HG02970 (cell line): ENCODE data around the gene MC4R.
"Not testable (repeated sequence)": the region's sequence is repeated elsewhere in the genome, so short reads cannot be mapped to it uniquely, and the experiment has no call there.

ENCODE experiments used
- ATAC-seq: cut with Tn5 transposase; IDR thresholded peaks from one replicate; pipeline ENCODE4 v1.9.1; 2021; ENCODE audit warnings: mild to moderate bottlenecking, moderate library complexity, moderate number of reproducible peaks; ENCODE audit not compliant: unreplicated experiment, low FRiP score

MC4R gene

DNA sequence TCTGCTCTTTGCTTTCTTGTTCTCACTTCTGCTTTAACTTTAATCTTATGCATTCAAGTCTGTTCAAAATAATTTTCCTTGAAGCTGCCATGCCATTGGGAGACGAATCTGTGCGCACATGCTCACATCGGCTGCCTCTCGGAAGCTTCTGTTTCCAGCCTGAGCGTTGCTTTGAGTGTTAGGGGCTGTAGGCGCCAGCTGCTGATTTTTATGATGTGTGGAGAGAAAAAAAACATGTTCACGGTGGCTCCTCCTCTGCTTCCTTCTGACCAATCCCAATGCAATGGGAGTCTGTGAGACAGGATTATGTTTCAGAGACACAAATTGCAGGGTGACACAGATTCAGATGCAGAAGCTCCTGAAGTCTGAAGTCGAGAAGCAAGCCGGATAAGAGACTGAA lies at the start of gene MC4R:
TSS of gene MC4R (minus strand) at position 180 of the 400 bp plus-strand sequence. CDS start 426 bp downstream, outside the sequence.
- no peak for ATAC-seq

- not testable (repeated sequence) for ATAC-seq
Observed at GRCh38 chr18:60422306-60422705, 49.7 kb upstream of the MC4R start.

DNA sequence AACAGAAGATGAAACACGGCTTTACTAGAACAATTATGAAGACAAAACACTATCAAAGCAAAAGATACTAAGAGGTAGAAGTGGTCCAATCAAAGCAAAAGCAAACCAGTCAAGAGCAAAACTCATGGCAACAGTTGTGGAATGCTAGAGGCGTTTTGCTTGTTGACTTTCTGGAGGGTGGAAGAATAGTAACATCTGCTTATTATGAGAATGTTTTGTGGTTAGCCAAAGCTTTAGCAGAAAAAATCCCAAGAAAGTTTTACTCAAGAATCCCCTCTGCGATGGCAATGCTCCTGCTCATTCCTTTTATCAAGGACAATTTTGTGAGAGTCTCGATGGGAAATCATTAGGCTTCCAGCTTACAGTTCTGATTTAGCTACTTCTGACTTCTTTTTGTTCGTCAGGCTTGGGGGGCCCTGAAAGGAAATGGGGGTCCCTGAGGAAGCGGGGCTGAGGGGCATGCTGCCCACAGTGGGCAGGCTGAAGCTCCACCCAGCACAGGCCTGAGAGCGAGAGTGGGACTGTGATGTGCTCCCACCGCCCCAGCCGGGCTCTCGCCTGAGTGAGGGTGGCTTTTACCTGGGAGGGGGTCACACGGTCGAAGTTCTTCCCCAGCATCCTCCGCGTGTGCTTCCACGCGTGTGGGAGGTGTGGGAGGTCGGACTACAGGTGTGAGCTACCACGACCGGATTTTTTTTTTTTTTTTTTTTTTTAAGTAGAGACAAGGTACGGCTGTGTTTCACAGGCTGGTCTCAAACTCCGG lies 49.0 kb upstream of the MC4R start:
- no peak for ATAC-seq

GRCh38 chr18:60417946-60418345 lies 45.4 kb upstream of the MC4R start:
- ATAC-seq: no peak

DNA sequence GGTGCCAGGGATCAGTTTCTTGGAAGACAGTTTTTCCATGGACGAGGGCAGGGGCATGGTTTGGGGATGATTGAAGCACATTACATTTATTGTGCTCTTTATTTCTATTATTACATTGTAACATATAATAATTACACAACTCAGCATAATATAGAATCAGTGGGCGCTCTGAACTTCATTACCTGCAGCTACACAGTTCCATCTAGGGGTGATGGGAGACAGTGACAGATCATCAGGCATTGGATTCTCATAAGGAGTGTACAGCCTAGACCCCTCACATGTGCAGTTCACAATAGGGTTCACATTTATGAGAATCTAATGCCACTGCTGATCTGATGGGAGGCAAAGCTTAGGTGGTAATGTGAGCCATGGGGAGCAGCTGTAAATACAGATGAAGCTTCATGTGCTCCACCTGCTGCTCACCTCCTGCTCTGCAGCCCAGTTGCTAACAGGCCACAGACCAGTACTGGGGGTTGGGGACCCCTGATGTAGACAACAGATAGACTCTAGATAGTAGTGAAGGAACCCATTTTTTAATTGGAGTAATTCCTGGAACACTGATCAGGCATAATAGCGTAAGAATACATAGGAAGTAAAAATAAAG lies 41.5 kb upstream of the MC4R start:
- no peak for ATAC-seq

DNA sequence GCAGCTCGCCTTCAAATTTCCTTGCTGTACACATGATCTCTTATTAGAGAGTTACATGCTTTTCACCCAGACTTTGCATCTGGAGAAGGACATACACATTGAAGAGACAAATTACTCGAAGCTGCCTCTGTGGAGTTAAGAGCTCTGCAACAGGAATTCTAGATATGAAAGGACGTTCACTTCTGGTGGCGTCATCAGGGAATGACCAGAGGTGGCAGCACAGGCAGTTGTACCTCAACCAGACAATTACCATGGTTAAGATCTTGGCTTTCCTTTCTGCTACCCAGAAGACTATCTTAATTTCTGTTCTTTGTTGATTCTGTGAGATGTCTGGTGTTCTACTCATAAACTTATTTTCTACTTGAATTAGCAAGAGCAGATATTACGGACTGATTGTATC lies 39.1 kb upstream of the MC4R start:
- no peak for ATAC-seq

DNA sequence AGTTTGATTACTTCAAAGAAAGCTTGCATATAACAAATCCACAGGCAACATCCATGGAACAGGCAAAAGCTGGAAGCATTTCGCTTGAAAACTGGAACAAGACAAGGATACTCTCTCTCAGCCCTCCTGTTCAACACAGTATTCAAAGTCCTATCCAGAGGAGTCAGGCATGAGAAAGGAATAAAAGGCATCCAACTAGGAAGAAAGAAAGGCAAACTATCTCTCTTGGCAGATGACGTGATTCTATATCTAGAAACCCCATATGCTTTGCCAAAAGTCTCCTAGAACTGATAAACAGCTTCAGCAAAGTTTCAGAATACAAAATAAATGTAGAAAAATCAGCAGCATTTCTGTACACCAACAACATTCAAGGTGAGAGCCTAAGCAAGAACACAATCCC lies 34.1 kb upstream of the MC4R start:
- no peak for ATAC-seq

DNA sequence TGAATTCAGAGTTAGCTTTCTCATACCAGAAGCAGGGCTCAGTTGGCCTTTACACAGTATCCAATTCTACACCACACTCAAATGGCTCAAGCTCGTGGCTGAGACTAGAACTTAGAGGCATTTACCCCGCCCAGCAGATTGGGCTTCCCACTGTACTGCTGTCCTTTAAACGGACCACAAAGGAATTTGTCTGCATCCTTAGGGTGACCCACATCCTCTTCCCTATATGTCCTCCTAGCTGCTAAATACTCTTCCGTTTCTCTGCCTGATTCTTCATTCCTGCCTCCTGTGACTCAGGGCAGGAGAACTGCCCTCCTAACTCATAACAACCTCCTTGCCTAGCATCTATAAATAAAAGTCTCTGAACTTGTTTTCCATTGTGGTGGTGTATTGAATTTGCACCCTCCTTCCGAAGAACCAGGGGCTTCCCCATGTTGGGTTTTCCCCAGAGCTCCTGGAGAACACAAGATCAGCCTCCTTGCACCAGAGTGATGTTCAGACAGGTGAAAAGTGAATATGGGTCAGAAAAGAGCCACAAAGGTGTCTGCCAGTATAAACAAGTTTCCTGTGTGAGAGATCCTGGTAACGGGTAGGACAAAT lies 32.0 kb upstream of the MC4R start:
- ATAC-seq: no peak

- ATAC-seq: no peak
Observed at GRCh38 chr18:60401346-60401745, 28.8 kb upstream of the MC4R start.

GRCh38 chr18:60391571-60392226 lies 19.1 kb upstream of the MC4R start:
- no peak for ATAC-seq

GRCh38 chr18:60389314-60389713 lies 16.7 kb upstream of the MC4R start:
- ATAC-seq: no peak

GRCh38 chr18:60385693-60386092 lies 13.1 kb upstream of the MC4R start:
- ATAC-seq: no peak

DNA sequence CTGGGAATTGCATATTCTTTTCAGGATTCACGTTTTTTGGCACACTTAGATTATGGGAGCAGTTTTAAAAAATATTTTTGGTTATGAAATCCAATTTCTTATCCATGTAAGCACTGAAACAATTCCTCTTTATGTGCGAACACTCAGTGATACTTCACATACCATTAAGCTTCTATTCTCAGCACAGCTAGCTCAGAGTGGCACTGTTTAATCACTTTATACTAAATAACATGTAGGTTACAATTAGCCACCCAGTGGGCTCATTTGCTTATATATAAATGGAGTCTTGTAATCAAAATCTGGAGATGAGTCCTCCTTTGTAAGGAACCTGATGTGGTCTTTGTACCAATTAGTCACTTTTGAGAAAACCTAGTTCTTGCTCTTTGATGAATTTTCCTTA lies 11.3 kb upstream of the MC4R start:
- ATAC-seq: no peak

GRCh38 chr18:60377778-60378469 lies 5.3 kb upstream of the MC4R start:
- ATAC-seq: no peak

DNA sequence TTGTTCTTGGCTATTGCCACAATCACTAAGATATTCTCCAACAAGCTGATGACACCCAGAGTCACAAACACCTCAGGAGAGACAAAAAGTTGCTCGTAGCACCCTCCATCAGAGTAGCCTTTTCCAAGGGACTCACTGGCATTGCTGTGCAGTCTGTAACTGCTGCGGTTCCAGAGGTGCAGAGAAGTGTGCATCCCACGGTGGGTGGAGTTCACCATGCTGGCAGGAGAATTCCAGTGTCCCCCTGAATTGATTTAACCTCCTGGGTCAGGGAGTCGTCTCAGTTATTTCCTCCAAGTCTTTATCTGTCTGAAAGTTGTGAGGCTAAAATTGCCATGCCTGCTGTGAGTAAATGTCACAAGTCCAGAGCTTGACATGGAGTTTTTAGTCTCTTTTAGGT lies 443 bp downstream of the MC4R start:
- ATAC-seq: no peak

- no peak for ATAC-seq
Observed at GRCh38 chr18:60358516-60358915, 14.1 kb downstream of the MC4R start.

- ATAC-seq: no peak
Observed at GRCh38 chr18:60350941-60351340, 21.6 kb downstream of the MC4R start.

DNA sequence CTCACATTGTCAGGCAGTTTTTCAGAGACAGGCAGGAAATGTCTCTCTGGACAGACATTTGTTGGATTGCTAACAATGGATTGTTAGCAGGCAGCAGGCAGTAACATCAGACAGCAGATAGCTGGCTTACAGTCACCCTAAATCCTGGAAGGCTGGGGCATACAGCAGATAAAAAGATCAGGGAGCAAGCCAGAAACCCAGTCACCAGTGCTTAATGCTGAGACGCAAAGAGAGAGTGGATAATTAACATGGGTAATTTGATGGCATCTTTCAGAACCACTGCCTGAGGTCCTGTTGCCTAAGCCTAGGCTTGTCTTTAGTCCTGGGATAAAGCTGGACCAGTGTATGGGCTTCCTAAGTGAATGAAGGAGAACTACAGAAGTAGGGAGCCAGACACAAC lies 22.4 kb downstream of the MC4R start:
- no peak for ATAC-seq

DNA sequence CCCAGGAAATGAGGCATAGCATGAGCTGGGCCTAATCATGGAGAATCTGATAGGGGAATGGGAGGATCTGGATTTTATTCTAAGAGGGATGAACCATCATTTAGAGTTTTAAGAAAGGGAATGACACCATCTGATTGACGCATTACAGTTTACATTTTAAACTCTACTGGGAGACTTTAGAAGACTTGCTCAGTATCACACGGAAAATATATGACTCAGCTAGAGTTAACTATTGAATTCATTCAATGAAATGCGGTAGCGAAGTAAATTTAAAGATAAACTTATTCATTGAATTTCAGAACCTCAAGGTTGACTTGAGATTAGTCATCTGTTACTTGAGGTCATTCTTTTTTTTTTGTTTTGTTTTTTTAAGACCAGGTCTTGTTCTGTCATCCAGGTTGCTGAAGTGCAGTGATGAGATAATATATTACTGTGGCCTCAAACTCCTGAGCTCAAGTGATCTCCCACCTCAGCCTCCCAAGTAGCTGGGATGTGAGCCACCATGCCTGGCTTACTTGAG lies 25.0 kb downstream of the MC4R start:
- no peak for ATAC-seq

DNA sequence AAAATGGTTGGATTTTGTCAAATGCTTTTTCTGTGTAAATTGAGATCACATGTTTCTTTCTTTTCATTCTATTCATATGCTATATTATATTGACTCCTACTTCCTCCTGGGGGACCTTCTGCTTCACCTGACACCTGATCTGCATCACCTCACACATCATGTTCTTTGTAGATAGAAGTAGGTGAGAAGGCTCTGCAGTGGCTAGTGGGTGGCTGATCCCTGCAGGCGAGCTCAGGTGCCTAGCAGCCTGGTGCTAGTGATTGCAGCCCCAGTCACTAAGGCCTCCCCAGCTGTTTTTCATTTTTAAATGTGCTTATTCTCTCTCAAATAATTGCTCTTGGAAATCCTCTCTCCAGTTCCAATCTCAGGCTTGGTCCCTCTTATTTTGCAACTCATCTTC lies 33.6 kb downstream of the MC4R start:
- no peak for ATAC-seq

DNA sequence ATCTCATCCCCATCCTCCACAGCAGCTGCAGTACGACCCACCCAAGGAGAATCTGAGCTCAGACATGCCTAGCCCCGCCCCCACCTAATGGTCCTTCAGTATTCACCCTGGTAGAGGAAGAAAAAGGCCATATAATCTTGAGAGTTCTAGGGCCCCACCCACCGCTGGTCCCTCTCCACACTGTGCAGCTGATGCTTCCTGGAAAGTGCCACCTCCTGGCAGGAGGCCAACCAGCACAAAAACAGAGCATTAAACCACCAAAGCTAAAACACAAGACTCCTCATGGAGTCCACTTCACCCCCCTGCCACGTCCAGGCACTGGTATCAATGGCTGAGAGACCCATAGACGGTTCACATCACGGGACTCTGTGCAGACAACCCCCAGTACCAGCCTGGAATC lies 40.7 kb downstream of the MC4R start:
- no peak for ATAC-seq
